ENCODE results near the gene LLPH. TPM values are rescaled to one million over a fixed set of nuclear protein-coding genes. Genes with fewer than 3 reads are reported as not detected.
A peak's percentile ranks its signal among the peaks of the same experiment; 100 is the strongest.

The LLPH gene
- total RNA-seq, 1 donor from 2014 or later, result 21.4 TPM

DNA sequence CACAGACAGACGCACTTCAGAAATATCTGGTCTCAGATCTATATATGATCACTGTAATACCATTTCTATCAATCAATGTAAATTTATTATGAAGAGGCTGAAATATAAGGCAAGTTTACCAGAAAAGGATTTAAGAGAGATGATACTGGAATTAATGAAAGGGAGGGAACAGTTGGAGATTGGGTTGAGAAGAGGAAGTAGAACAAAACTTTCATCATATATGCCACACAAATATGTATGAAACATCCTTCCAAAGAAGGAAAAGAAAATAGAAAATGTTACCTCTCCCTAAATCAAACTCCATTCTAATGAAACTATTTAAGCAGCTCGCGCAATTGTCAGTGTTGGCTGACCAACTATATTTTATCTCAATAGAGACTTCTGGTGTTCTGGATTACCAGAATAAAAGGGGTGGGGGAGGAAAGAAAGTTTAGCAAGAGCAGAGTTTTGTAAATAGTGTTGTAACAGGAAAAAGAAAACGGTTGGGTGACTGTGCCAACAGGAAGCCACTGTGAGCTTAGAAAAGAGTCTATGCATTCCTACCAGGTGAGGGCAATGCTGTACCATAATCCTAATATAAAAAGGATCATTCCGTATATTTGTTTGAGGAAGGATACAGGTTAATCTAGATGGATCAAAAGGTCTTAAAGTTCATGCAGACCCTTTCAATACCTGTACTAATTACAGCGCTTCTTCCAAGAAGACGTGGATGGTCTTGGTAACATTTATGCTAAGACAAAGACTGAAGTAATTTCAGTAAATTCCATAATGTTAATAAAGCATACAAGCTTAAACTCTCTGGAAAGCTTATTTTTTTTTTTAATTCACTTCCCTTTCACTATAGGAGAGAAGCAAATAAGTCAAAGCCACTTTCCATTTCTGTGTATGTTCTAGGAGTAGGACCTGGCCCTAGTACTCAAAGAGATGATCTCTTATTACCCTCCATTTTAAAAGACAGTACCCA, 14.5 kb upstream of the LLPH start:
- intact Hi-C loops (cut with DNase I), result no loop called here
- DNase-seq (ENCODE audit: low spot score), result no peak
- peak; percentile 89 for ATAC-seq

DNA sequence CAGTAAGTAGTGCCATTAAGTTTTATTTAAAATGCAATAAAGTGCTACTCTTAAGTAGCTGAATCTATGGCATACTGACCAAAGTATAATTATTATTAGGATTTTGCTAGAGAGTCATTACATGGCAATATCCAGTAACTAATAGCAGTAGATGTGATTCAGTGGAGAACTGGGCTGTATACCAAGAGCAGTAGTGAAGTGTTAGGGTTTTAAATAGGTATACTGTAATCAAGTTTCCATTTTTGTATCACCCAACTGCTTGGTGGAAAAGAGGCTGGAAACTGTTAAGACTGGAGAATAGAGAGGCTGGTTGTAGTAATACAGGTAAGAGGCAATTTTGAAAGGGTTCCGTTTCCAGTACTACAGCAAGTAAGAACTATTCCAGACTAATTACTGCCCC, 13.3 kb upstream of the LLPH start:
- intact Hi-C loops (cut with DNase I), result no loop called here
- no peak for ATAC-seq

DNA sequence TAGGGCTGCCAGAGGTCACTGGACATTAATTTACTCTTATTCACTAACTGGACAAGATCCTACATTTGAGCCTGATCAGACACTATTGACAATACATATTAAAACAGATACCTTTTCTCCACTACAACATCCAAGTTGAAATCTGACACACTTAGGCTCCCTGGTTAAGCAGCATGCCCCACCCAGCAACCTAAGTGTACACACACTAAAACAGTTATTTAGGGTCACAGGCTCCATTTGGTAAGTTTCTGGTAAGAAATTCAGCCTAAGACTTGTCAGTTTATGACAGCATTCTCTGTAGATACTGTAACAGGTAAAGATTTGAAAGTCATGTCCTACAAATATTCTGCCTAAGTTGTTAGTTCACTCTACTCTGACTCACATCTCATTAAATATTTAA, 12.3 kb upstream of the LLPH start:
- intact Hi-C loops (cut with DNase I), result no loop called here
- ATAC-seq (no peak), DNase-seq (ENCODE audit: low spot score) (no peak)

More for the DNA sequence above, 13.3 kb upstream of the LLPH start:
- no peak for DNase-seq (ENCODE audit: low spot score)

DNA sequence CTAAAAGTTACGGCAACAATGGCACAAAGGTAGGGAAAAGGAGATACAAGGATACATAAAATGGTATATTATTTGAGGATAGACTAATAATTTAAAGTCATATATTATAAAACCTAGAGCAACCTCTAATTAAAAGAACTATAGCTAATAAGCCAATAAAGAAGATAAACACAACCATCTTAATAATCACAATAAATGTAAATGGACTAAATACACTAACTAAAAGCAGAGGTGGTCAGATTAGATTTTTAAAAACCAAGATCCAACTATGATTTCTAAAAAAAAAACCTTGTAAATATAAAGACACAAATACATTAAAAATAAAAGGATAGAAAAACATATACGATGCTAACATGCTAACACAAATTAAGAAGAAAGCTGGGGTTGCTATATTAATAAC, 10.7 kb upstream of the LLPH start:
- intact Hi-C loops (cut with DNase I), result no loop called here
- ATAC-seq (no peak), DNase-seq (ENCODE audit: low spot score) (no peak)

DNA sequence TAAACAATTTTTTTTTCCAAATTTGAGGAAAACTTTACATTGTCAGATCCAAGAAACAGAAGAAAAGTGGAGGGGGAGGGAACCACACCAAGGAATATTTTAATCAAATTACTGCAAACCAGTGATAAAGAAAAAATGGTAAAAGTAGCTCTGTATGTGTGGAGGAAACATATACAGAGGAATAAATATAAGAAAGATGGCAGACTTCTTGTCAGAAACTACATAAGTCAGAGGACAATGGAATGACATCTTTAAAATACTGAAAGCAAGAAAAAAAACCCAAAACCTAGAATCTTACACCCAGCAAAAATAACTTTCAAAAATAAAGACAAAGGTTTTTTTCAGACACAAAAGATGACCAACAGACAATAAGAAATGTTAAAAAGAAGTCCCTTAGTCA, 10.2 kb upstream of the LLPH start:
- no peak for ATAC-seq
- DNase-seq (ENCODE audit: low spot score), result no peak
- intact Hi-C loops (cut with DNase I), result no loop called here

DNA sequence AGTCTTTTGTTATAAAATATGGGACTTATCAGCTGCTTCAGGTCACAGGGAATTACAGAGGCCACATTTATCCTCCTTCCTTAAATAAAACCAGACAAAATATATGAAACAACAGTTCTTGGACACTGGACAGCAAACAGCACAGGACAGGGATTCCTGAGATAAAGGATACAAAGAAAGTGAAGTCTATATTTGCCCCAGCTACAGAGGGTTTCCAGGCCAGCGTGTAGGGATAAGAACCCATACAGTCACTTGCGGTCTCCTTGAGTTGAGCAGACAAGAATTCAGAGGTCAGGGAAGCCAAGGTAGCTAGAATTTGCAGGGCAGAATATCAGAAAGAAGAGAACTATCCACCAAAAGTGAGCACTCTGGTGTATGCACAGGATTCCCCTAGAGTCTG, 8.8 kb upstream of the LLPH start:
- intact Hi-C loops (cut with DNase I), result no loop called here
- DNase-seq (ENCODE audit: low spot score) (no peak), ATAC-seq (no peak)

DNA sequence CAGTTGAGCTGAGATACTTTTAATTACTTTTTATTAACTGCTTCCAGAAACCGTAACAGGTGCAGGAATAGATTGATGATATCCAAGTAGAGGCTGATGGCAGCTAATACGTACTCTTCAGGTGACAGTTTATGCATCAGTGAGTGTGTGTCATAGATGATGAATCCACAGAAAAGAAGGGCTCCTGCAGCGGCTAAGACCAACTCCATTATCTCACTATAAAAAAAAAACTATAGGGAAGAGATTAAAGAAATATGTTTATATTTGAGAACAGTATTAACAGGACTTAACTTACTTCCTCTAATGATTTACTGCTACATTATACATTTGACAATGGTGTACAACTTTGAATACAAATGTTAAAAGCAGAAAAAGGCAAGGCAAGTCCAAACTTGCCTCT, 7.4 kb upstream of the LLPH start:
- DNase-seq (ENCODE audit: low spot score), result no peak
- intact Hi-C loops (cut with DNase I), result no loop called here
- ATAC-seq, result no peak

DNA sequence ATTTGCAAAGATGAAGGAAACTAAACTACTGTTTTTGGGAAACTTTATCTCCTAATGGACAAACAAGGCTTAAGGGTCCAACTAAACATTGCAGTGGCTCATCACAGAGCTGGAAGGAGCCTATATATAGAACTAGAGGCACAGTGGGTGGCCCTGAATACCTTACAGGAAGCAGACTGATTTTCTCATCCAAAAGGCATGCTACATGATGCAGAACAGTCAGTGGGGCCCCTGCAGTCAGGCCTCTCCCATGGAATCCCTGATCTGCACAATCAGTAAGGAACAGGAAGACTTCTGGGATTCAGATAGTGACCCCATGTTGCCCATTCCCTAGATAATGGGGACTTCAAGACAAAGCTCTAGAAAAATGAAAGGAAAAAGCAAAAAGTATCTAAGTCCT, 1.9 kb upstream of the LLPH start:
- no peak for DNase-seq (ENCODE audit: low spot score)
- intact Hi-C loops (cut with DNase I), result no loop called here
- no peak for ATAC-seq

DNA sequence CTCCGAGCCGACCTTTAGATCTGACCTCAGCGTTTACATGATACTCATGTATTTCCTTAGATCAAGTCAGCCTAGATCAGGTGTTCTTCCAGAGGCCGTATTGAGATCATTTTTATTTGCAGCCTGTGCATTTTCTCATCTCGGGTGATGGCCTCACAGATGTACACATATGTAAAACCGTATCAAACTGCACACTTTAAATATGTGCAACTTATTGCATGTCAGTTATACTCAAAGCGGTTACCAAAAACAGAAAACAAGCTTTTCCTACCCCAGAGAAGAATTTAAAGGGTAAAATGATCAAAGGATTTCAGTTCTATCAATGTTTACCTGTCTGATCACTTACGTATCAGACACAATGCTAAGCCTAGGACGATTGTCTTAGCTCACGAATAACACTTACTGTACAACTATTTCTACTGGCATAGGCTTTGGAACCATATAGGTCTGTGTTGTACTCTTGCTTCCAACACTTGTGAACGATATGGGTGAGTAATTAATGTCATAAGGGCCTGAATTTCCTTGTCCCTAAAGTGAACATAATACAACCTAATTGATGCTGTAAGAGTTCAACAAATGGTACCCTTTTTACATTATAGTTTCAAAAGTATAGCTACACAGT, 628 bp upstream of the LLPH start:
- no peak for ATAC-seq
- intact Hi-C loops (cut with DNase I), result no loop called here
- no peak for DNase-seq (ENCODE audit: low spot score)

DNA sequence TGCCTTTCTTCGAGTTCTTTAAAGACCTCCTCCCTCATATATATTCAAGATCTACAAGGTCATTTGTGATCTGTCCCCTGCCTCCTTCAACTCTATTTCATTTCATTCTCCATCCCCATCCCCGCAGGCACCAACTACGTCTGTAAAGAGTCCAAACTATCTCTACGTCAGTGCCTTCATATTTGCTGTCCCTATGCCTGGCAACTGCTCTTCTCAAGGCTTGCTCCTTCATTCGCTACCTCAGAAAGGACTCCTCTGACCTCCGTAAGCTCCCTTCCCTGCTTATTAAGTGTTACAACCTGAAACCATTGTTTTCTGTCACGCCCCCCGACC, 650 bp downstream of the LLPH start:
- ATAC-seq (peak; percentile 21), DNase-seq (ENCODE audit: low spot score) (no peak)
- intact Hi-C loops (cut with DNase I), result no loop called here

DNA sequence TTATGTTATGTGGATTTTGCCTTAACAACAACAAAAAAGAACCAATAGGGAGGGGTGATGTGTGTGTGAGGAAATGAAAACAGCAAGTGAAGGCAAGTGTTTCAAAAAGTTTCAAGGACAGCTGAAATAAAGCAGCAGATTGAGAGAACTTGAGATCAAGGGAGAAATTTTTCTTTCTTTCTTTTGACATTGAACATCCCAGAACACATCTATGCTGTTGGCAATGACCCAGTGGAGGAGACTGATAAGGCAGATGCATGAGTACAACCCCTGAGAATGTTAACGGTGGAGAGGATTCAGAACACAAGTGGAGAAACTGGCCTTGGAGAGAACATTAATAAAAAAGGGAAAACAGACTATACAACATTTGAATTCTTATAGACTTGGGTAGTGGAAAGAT, 2.9 kb downstream of the LLPH start:
- ATAC-seq, result no peak
- intact Hi-C loops (cut with DNase I), result no loop called here
- DNase-seq (ENCODE audit: low spot score), result no peak

DNA sequence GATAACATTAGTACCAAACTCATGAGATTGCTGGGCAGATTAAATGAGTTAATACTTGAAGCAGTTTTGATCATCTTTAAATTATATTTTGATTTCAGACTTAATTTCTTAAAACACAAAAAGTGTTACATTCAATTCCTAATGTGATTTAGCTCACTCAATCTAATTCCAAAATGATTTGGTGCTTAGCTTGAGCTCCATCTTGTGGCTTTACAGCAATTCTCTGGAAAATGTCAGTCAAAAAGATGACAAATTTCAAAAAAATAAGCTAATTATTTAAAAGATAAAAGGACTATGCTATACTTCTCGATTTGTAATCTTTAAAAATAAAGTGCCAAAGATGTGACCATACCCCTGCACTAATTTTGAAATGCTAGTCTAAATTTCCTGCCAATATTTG, 10.1 kb downstream of the LLPH start:
- DNase-seq (ENCODE audit: low spot score) (no peak), ATAC-seq (no peak)
- intact Hi-C loops (cut with DNase I), result no loop called here

DNA sequence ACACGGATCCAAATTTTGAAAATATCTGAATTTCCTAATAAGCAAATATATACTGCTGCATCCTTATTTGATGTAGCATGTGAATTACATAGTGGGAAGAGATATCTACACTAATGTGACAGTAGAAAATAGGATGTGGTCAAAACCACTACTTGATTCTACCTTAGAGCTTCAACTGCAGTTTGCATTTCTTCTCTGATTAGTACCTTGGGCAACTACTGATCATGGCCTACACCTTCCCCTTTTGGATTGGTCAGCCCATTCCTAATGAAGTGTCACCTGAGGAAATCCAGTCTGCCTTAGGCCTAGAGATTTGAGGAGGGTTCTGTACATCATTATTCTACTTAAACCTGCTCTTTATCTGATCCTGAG, 10.7 kb downstream of the LLPH start:
- ATAC-seq (no peak), DNase-seq (ENCODE audit: low spot score) (no peak)
- intact Hi-C loops (cut with DNase I), result no loop called here

DNA sequence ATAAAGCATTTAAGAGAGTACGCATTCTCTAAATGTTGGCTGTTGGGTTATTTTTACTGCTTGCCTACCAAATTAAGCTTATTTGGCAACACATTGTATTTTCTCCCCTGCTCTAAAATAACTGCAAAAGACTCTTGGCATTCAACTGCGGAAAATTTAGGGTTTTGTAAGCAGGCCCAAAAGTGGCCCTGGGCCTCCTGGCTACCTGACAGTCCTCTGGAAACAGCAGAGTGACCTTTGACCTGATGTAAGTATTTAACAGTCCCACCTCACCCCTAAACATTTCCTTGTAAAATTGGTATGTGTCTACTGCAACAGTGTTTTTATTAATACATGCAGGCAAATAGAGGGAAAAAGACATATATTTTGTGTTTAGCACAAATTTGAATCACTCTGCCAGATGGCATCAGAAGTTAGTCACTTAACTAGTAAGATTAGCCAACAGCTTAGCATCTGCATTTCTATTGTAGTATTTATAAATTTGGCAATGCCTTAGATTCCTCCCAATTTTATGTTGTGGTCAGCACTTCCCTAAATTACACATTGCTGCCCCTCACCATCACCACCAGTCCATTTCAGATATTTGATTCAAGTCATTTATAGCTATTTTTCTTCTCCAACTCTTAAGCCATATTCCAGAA, 11.2 kb downstream of the LLPH start:
- intact Hi-C loops (cut with DNase I), result no loop called here
- DNase-seq (ENCODE audit: low spot score) (no peak), ATAC-seq (no peak)

DNA sequence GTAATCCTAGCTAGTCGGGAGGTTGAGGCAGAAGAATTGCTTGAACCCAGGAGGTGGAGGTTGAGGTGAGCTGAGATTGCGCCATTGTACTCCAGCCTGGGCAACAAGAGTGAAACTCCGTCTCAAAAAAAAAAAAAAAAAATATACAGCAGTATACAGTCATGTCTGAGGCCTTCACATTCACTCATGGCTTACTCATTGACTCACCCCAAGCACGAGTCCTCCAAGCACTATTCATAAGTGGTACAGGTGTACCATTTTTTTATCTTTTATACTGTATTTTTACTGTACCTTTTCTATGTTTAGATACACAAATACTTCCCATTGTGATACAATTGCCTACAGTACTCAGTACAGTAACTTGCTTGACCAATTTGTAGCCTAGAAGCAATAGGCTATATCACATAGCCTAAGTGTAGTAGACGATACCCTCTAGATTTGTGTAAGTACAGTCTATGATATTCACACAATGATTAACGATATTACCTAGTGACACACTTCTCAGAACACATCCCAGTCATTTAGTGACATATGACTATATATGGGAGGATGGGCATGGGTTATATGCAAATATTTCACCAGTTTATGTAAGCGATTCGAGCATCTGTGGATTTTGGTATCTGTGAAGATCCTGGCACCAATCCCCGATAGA, 12.2 kb downstream of the LLPH start:
- ATAC-seq (no peak), DNase-seq (ENCODE audit: low spot score) (no peak)
- intact Hi-C loops (cut with DNase I), result no loop called here

DNA sequence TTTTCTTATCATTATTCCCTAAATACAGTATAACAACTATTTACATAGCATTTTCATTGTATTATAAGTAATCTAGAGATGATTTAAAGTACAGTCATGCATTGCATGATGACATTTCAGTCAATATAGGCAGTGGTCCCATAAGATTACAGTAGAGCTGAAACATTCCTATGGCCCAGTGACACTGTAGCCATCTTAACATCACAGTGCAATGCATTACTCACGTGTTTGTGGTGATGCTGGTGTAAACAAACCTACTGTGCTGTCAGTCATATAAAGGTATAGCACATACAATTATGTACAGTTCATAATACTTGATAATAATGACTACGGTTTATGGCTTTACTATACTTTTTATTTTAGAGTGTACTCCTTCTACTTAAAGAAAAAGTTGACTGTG, 13.3 kb downstream of the LLPH start:
- intact Hi-C loops (cut with DNase I), result no loop called here
- ATAC-seq (no peak), DNase-seq (ENCODE audit: low spot score) (no peak)

DNA sequence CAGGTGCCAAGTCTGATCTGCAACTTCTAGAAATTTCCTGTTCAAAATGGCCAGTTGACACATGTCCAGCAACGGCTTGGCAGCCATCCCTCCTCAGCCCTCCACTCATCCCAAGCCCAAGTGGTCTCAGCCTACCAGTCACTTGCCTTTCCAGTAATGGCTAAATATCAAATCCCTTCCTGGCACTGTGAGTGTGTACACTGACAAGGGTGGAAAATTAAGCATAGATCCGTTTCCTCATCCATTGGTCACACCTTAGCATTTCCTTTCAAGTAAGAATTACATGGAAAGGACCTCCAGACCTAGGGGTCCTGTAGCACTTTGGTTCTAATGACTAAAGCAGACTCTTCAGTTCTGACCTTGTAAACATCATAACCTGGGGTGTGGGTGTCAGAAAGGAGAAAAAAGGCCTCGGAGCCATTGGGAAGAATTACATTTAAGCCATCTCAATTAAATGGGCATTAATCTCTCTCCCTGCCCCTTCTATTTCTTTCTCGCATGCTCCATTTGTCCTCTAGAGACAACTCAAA, 15.4 kb downstream of the LLPH start:
- ATAC-seq (no peak), DNase-seq (ENCODE audit: low spot score) (no peak)
- intact Hi-C loops (cut with DNase I), result no loop called here

DNA sequence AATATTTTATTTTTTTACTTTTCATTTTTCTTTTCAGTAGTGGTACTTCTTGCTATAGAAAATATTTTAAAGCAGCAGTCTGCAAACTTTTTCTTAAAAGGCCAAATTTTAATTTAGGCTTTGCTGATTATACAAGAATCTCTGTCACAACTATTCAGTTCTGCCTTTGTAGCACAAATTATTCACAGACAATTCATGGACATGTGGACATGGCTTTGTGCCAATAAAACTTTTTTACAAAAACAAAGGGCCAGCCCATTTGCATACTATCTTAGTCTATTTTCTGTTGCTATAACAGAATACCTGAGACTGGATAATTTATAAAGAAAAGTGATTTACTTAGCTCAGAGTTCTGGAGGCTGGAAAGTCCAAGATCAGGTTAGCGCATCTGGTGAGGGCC, 17.1 kb downstream of the LLPH start:
- ATAC-seq (no peak), DNase-seq (ENCODE audit: low spot score) (no peak)
- intact Hi-C loops (cut with DNase I), result no loop called here

DNA sequence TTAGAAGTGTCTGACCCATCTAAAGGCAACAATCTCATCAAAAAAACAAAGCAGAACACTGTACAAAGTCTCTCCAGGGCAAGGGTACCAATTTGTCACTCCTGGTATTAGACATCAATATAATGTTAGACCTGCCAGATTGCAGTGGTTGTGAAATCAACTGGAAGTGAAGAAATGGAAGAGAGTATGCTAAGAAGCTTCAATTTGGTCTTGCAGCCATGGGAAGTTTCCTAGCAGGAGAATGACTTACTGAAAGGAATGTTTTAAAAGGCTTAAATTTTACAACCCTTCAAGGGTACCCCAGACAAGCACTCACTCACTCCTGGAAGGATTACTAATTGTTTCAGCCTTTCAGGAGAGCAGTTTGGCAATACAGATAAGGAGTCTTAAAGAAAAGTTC, 18.9 kb downstream of the LLPH start:
- ATAC-seq, result no peak
- intact Hi-C loops (cut with DNase I), result no loop called here
- no peak for DNase-seq (ENCODE audit: low spot score)

DNA sequence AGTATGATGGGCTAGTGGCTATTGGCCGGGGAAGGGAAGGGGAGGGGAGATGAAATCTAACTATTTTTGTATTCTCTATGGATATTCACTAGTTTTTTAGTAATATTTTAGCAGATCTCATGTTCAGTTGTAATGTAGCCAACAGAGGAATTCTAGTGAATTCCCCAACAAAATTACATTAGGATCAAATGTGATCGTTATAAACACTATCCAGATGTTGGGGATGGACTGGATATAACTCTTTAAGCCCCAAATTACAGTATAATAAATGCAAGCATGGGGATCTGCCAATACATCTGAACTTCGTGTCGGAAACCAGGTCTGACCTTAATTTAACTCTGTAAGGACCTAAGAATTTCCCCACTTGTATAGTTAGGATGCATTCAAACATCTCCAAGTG, 21.5 kb downstream of the LLPH start:
- ATAC-seq, result no peak
- no peak for DNase-seq (ENCODE audit: low spot score)
- intact Hi-C loops (cut with DNase I), result no loop called here

All from sciatic nerve (tissue), 2 donors.